Right kidney (tissue), 9 donors: ENCODE measurements around the gene WDR90.

Source experiments
- DNase-seq: peaks from one replicate; pipeline ENCODE4 v3.0.0-alpha.2; 2016
- long read RNA-seq, 8 donors: transcript quantifications; one replicate each; lab custom pipeline, GENCODE V29; 2026

Gene WDR90
- long read RNA-seq, donor 1, partial matches to known transcripts: 0 of 1 reads
- long read RNA-seq, donor 1, other reads (novel, unspliced or antisense): 0 of 1 reads
- long read RNA-seq, donor 2, partial matches to known transcripts: 8 of 9 reads
- long read RNA-seq, donor 2, other reads (novel, unspliced or antisense): 0 of 9 reads
- long read RNA-seq, donor 3, partial matches to known transcripts: 14 of 15 reads
- long read RNA-seq, donor 3, other reads (novel, unspliced or antisense): 0 of 15 reads
- long read RNA-seq, donor 4: 0 reads
- long read RNA-seq, donor 5, partial matches to known transcripts: 29 of 30 reads
- long read RNA-seq, donor 5, other reads (novel, unspliced or antisense): 0 of 30 reads
- long read RNA-seq, donor 6, partial matches to known transcripts: 8 of 9 reads
- long read RNA-seq, donor 6, other reads (novel, unspliced or antisense): 0 of 9 reads
- long read RNA-seq, donor 7: 0 reads
- long read RNA-seq, donor 8, partial matches to known transcripts: 16 of 16 reads
- long read RNA-seq, donor 8, other reads (novel, unspliced or antisense): 0 of 16 reads

DNA sequence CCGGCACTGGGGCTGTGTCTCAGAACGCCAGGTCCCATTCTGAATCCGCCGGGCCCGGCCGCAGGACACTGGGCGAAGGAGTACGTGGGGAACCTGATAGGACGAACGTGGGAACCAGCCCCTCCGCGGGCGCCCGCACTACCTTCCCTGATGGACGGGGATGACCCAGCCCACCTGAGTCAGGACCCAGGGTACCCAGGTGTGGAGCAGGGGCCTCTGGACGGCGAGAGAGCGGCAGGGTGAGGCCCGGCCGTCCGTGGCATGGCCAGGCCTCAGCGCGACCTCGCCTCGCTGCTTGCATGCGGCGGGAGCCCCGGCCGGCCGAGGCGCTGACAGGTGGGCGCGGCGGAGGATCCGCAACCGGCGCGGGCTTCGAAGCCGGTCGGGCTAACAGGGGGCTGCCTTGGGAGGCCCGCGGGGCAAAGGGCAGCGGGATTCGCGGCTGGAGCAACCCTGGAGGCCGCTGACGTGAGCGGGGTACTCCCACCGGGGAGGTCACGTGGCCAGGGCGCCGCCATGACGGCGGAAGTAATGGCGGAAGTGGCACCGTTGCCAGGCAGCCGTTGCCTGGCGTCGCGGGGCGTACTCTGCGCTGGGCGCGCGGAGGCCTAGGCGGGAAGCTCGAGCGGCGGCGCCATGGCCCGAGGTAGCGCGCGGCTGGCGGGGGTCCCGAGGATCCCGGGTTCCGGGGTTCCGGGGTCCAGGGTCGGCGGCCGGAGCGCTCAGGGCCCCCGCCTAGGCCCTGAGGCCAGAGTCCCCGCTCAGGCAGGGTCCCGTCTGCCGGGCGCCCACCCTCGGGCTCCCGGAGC, at the start of gene WDR90:
WDR90 (plus strand) TSS at position 585 of the 809 bp plus-strand sequence; CDS start at position 637, 52 bp downstream.
- DNase-seq: peak; percentile 93

DNA sequence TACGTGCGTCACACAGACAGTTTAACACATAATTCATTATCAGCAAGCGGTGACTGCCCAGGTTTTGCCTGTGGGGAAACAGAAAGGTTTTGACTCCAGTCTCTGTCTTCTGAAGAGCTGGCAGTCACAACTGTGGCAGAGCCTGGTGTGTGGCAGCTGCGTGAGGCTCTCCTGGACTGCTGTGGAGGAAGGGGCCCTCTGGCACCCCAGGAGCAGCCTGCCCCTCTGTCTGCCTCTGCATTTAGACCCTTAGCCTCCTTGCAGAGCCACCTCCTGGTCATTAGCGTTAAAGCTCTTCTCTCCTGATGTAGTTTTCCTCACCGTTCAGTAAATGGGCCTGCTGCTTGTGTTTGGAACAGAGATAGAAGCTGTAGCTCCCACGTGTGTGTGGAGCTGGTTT, 48.4 kb upstream of the WDR90 start:
- no peak for DNase-seq

DNA sequence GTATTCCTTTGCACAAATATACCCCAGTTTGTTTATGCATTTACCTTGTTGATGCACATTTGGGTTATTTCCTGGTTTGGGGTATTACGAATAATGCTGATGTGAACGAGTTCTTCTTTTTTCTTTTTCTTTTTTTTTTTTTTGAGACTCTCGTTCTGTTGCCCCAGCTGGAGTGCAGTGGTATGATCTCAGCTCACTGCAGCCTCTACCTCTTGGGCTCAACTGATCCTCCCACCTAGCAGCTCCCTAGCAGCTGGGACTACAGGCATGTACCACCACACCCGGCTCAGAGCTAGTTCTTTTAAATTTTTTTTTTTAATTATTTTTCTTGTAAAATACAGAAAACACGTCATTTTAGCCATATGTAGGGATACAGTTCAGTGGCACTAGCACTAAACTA, 45.2 kb upstream of the WDR90 start:
- DNase-seq: no peak

DNA sequence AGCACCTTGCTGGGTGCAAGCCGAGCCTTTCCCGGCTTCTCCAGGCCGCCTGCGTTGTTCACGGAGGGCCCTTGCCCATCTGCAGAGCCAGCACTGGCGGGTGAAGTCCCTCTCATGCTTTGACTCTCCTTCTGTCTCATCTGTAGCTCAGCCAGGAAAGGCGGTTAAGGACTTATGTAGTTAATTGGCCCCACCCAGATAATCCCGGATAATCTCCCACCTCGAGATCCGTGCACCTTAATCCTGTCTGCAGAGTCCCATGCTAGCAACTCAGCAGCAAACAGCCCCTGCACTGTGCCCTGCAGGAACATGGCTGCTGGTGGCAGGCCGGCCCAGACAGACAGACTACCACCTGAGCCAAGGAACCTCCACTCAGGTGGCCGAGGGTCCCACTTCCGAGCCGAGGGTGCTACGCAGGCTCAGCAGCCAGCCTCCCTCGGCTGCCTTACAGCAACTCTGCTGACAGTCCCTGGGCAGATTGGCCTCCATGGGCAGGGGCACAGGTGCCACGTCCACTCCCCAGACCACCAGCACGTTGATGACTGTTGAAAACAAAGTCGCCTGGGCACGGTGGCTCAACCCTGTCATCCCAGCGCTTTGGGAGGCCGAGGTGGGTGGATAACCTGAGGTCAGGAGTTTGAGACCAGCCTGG, 42.4 kb upstream of the WDR90 start:
- no peak for DNase-seq

DNA sequence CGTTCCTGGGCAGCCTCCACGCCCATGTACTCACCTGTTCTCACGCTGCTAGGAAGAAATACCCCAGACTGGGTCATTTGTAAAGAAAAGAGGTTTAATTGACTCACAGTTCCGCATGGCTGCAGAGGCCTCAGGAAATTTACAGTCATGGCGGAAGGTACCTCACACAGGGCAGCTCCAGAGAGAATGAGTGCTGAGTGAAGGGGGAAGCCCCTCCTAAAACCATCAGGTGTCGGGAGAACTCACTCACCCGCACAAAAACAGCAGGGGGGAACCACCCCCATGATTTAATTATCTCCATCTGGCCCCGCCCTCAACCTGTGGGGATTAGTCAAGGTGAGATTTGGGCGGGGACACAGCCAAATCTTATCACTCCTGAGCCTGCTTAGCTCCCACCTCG, 41.1 kb upstream of the WDR90 start:
- no peak for DNase-seq

DNA sequence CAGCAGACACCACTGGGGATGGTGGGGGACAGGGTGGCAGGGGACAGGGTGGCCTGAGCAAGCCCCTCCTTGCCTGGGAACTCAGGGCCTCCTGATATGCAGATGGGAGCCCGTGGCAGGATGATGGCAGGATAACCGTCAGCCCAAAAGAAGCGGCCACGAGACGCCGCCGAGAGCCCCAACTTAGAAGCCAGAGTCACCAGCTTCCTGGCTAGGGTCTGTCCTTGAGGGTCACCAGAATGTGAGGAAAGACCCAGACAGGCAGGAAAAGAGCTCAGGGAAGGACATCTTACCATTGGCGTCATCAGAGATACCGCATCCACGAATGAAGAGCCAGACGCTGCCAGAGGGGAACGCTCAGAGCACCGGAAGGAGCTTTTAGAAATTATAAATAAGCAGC, 39.8 kb upstream of the WDR90 start:
- no peak for DNase-seq

DNA sequence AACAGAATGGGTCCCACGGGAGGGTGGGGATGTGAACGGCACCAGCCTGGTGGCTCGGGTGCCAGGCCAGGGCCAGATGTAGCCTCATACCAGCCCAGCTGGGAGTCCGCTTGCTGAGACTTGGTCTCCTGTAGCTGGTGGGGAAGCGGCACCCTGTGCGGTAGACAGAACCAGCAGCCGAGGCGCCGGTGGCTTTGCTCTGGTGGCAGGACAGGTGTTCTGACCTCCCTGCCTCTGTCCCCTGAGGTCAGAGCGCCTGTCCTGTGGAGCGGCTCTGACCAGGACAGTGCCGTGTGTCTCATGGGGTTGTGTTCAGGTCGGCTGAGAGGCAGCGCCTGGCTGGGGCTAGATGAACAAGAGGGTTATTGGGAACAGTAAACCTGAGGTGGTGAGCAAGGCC, 39.2 kb upstream of the WDR90 start:
- DNase-seq: no peak

DNA sequence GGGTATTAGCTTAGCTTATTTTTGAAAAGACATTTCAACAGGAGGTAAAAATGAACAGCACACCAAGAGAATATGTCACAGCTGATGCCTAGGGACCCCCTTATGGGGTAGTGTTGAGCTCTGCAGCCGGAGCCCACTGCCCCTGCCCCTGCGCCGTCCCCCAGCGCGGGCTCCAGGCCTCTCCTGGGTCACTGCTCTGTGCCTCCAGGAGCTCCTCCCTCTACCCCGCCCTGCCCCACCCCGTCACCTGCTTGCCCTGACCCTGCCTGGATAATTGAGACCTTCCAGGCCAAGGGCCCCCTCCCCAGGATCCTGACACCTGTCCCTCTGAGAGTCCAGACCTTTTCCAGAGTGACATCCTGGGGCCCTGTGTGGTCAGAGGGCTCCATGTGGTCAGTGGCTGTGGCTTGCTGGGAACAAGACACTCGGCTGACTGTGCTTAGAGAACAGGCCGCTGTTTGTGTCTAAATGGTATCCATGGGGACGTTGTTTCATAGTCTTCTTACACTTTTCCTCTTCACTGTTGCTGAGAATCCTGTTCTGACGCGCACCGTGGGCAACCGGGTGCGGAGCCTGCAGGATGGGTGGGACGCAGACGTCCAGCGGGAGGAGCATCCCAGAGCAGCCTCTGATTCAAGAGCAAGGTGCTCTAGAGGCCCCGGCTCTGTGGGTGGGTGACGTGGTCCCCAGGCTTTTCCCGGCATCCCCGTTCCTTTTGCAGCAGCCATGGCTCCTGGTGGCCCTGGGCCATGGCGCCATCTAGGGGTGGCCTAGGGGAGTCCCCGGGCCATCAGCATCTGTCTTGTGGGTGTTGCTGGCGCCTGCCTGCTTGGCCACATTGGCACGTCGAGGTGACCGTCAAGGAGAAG, 38.4 kb upstream of the WDR90 start:
- DNase-seq: no peak

DNA sequence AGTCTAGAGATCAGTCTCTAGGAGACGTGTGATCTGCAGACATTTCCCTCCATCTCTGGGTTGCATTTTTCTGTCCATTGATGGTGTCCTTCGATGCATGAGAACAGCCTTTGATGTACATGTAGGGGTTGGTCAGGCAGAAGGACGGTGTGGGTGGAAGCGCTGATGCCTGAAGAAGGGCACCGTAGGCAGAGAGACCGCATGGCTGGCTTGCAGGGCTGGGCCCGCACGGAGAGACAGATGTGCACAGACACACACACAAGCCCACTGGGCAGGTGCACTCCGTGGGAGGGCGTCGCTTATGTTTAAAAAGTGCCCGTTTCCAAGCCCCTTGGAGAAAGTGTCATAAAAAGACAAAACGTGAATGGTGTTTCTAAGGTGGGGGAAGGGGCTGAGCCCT, 34.0 kb upstream of the WDR90 start:
- no peak for DNase-seq

DNA sequence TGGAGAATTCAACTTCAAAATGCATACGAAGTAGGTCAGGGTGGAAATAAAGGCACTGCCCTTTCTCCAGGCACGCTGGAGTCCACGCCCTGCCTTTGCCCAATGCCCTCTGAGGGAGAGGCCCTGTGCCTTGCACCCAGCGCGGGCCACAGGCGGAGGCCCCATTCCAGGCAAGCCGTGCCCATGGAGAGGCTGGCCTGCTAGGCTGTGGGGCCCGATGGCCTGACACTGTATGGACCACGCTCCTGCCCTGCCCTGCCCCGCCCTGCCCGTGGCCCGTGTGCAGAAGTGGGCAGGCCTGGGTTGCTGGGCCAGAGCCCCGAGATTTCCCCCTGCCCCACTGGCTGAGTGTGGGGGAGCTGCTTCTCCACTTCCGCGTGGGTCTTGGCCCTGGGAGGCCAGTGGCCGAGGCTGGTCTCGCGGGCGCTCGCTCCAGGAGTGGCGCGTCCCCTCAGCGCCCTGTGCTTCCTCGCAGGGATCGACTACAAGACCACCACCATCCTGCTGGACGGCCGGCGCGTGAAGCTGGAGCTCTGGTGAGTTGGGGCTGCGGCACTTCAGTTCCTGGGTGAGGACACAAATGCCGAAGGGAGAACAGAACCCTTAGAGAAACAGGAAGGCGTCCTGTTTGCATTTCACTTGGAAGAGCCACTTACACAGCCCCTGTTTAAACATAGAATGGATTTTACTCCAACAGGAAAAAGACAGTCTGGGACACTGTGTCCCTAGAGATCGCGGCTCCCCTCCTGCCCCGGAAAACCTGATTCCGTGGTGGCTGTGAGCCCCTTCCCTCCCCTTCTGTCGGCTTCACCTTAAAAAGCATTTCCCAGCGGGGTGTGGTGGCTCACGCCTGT, 32.2 kb upstream of the WDR90 start:
- no peak for DNase-seq

DNA sequence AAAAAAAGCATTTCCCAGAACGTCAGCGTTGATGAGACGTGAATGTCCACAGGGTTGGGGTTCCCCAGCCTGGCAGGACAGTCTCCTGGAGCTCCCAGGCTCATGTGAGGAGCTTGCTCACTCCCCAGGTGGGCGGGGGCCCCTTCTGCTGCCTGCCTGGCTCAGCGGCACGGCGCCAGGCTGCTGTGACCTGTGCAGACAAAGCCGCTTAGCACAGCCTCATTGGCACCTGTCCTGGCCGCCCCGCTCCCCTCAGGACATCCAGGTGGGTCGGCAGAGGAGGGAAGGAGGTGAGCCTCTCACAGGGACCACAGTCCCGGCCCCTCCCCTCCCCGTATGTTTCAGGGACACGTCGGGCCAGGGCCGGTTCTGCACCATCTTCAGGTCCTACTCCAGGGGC, 31.3 kb upstream of the WDR90 start:
- DNase-seq: no peak

DNA sequence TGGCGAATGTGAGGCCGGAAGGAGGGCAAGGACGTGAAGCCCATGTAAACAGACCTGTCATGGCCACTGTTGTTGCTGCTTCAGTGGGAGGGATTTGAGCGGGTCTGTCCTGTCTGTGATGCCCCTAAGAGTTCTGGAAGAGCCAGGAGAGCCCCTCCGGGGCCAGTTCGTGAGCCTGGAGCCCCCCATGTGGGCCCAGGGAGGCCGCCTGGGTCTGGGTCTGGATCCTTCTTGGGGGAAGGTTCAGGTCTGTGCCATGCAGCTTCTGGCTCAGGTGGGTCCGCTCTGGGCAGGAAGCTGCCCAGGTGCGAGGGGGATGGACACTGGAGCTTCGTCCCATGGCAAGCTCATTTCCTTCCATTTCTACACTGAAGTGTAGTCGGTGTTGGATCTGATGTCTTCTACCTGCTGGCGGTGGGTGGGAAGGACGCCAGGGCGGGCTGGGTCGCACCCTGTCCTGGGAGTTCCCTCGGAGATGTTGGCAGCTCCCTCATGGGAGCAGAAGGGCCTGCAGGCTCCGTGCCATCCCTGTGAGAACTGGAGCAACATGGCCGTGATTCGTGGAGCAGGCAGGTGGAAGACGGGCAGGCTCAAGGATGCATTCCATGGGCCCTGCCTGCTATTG, 29.6 kb upstream of the WDR90 start:
- DNase-seq: no peak

DNA sequence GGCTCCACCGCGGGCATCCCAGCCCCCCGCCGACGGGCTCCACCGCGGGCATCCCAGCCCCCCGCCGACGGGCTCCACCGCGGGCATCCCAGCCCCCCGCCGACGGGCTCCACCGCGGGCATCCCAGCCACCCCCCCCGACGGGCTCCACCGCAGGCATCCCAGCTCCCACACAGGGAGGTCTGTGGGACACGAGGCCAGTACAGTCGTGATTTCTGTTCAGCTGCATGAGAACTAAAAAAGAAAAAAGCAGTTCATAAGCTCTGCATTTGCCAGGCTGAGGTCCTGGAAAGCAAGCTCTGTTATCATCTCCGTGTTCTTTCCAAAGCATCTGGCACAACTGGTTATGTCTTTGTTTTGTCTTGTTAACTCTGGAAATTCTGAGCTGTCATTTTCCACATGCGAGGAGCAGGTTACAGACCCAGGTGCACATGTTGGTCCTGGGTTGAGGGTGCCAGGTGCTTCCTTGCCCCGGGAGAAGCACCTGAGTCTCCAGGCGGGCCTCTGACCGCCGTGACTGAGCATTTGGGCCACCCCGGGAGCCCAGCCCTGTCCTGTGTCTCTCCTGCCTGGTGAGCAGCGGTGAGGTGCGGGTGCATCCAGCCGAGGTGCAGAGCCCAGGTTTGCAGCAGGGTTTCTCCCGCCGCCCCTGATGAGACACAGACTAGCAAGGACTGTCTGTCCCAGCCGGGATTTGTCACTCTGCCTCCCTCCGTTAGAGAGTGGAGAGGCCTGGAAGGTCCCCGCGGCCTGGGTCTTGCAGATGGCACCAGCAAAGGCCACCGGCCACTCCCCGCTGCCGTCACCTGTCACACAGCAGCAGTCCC, 28.3 kb upstream of the WDR90 start:
- no peak for DNase-seq

DNA sequence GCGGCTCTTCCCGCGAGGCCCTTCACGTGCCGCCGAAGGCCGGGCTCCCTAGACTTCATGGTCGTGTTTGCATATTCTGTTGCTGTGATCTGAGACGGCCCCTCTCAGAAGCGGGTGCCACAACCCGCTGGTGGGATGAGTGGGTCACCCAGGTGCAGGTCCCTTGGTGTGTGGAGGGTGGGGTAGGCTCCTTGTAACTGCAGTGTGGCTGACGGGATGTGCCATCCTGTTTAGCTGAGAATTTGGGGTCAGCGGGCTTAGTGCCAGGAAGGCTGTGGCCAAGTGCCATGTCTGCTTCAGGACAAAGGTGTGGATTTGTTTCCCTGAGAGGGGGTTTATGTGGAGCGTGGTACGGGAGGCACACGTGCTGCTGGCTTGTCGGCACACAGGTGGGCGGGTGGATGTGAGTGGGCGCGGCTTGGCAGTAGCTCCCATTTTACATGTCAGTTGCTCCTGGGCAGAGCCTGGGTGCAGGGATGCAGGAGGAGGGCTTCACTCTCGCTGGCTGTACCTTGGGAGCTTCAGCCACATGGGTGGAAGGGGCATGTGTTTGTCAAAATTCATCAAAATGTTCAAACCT, 27.5 kb upstream of the WDR90 start:
- no peak for DNase-seq

DNA sequence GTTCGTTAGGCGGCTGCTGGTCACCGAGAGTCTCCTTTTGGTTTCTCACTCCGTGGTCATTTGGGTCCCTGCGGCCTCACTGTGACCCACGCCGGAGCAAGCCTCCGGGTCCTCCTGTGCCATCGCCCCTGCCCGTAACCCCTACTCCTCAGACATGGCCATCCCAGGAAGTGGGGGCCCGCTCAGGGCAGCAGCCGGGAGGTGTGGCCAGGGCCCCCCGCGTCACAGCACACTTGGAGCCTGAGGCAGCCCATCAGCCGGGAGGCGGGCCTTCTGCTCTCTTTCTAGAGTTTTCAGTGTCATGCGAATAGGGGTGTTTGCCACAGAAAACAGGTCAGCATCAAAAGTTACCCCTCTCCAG, 26.3 kb upstream of the WDR90 start:
- DNase-seq: no peak

DNA sequence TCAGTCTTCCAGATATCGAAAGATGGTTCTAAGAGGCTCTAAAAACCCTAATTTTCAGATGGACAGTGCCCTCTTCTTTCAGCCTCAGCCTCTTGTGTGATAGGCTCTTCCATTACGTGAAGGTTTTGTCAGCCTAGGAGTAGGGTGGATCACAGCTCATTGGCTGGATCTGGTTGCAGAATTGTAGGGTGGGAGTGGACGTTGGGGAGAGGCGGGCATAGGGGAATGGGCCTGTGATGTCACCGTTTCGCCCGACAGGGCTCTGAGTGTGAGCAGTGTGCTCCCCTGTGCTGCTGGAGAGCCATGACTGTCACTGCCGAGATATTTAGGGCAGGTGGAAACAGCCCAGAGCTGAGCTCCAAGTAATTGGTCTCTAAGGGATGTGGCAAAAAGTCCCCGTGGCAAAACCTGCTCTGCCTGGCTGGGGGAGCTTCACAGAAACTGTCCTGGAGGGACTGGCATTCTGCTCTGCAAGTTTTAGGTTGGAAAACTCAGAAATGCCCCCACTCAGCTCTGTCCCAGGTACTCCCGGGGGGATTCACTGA, 24.6 kb upstream of the WDR90 start:
- DNase-seq: no peak

DNA sequence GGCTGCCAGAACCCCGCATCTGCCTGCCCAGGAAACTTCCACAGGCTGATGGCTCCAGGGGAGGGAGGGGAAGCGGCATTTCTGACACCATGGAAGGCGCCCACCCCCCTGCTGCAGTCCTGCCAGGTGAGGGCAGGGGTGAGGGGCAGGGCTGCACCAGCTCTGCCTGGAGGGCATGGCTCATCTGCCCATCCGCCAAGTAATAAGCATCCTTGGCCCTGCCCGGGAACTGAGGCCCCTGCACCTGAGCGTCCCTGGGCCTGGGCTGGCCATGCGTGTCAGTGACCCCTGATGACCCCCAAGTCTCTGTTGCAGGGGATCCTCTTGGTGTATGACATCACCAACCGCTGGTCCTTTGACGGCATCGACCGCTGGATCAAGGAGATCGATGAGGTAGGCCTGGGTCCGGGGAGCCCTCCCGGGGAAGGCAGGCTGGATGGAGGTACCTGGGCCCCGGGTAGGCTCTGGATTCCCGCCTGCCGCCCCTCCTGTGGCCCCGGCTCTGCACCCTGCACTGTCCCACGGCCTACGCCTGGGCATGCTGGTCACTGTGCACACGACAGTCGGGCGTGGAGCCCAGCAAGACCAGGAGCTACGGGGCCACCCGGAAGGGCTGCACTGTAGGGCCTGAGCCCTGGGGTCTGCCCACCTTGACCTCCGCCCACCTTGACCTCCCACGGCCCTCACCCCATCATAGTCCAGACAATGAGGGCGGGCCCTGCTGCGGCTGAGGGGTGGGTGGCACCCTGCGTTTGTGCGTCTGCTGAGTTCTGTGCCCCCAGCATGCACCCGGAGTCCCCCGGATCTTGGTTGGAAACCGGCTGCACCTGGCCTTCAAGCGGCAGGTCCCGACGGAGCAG, 23.8 kb upstream of the WDR90 start:
- no peak for DNase-seq
